Mononuclear cell (primary cell): ENCODE data around the gene PRRT1B. TPM values are rescaled to one million over a fixed set of nuclear protein-coding genes. Genes with fewer than 3 reads are reported as not detected.

Experiments used
- H3K27me3 ChIP-seq: 2 replicates; pipeline ENCODE4 v1.6.0; 2011; ENCODE audit warnings: low read length, control low read depth; ENCODE audit not compliant: insufficient read depth
- H3K4me1 ChIP-seq: 2 replicates; pipeline ENCODE4 v1.5.1; 2011; ENCODE audit warnings: mild to moderate bottlenecking, low read length, control low read depth; ENCODE audit not compliant: insufficient read depth
- H3K4me3 ChIP-seq: 2 replicates; pipeline ENCODE4 v1.5.1; 2011; ENCODE audit warnings: mild to moderate bottlenecking, low read length, moderate library complexity
- H3K9me3 ChIP-seq: 2 replicates; pipeline ENCODE4 v1.5.1; 2011; ENCODE audit warnings: low read depth, mild to moderate bottlenecking, control low read depth, low read length
- total RNA-seq: library from RNA; depleted of rRNA; stranded (reverse); fragments of >200 nt; gene quantifications from one replicate; pipeline ENCODE4 v1.2.3, GENCODE V29; 2012

Gene PRRT1B
- total RNA-seq, 1 donor: not detected

DNA sequence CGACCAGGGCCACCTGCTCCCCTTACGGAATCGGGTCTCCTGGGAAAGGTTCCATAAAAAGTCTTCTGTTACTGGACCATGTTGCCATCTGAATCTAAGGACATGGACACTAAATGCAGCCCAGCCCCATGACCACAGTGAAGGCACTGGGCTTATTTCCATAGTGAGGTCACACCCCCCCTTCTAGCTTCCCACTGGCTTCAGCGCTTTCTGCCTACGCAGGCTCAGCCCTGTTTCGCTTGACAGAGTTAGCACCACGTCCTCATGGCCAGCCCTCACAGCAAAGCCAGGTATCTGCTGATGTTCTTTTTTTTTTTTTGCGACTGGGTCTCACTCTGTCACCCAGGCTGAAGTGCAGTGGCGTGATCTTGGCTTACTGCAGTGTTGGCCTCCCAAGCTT is 28.4 kb upstream of the PRRT1B start:
- Histone ChIP-seq H3K4me1 (no peaks in the 10 kb centered on the region), H3K4me3 (no peak overlapping the region), H3K9me3 (peaks cover 11% of the 10 kb centered on the region), H3K27me3 (no peaks in the 10 kb centered on the region)

DNA sequence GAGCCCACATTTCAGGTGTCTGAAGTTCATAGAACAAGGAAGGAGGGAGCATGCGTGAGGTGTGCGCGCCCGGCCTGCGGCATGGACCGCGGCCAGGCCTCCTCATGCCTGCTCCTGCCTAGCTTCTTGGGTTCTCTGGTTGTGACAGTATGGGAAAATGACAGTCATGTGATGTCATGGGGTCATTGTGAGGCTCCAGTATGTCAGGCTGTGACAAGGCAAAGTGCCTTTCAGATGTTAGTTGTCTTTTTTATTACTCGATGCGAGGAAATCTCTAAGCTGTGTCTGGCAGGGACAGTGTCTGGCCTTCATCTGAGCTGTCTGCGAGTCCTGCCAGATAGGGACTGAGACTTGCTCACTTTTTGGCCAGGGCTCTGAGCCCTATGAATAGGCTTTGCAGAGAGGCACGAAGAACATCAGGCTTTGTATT is 27.5 kb upstream of the PRRT1B start:
- Histone ChIP-seq H3K9me3 (peaks cover 11% of the 10 kb centered on the region), H3K4me3 (no peak overlapping the region), H3K27me3 (no peaks in the 10 kb centered on the region), H3K4me1 (no peaks in the 10 kb centered on the region)

DNA sequence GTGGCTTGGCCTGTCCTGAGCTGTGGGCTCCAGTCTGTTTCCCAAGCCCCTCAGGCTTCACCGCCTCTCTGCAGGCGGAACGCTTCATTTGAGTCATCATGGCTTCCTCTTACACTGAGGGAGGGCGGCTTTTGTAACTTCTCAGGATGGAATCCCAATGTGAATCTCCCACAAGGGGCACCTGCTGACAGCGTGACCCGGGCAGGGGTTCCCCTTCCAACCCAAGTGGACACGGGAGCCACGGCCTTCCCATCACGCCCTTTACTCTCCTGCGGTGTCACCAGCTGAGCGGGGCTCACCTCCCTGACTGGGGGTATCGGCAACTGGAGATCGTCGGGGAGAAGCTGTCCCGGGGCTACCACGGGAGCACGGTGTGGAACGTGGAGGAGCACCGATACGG is 26.8 kb upstream of the PRRT1B start:
- Histone ChIP-seq H3K27me3 (no peaks in the 10 kb centered on the region), H3K9me3 (peaks cover 11% of the 10 kb centered on the region), H3K4me3 (no peak overlapping the region), H3K4me1 (no peaks in the 10 kb centered on the region)

DNA sequence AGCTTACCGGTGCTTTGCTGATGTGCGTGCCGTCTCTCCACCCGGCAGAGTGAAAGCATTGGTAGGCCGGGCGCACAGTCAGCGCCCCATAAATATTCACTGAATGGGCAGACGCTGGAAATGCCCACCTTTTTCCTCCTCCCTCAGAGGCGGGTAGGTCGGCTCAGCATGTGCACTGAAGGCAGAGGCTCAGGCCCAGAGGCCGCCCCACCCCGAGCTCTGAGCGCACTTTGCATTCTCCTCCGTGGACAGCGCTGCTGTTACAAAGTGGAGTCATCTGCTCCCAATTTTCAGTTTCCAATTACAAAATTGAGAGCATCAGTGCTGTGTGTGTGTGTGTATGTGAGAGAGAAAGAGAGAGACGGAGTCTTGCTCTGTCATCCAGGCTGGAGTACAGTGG is 24.8 kb upstream of the PRRT1B start:
- Histone ChIP-seq H3K9me3 (peaks cover 8% of the 10 kb centered on the region), H3K27me3 (no peaks in the 10 kb centered on the region), H3K4me3 (no peak overlapping the region), H3K4me1 (no peaks in the 10 kb centered on the region)

DNA sequence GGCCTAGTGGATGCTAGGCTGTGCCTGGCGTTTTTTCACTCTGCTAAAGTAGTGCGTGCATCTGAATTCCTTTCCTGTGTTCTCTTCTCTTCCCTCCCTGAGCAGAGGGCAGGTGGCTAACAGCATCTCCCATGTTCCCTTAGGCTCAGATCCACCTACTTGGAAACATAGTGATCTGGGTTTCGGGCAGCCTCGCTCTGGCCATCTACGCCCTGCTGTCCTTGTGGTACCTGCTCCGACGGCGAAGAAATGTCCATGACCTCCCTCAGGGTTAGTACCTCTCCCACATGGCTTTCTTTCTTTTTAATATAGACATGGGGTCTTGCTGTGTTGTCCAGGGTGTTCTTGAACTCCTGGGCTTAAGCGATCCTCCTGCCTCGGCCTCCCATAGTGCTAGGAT is 24.1 kb upstream of the PRRT1B start:
- H3K9me3 ChIP-seq: peaks cover 1% of the 10 kb centered on the region
- H3K4me1 ChIP-seq: no peaks in the 10 kb centered on the region
- no peaks in the 10 kb centered on the region for H3K27me3 ChIP-seq
- H3K4me3 ChIP-seq: no peak overlapping the region

- H3K4me1 ChIP-seq: no peaks in the 10 kb centered on the region
- H3K27me3 ChIP-seq: no peaks in the 10 kb centered on the region
- H3K4me3 ChIP-seq: no peak overlapping the region
- H3K9me3 ChIP-seq: no peaks in the 10 kb centered on the region
Measured at GRCh38 chr9:131521822-131522221, 23.5 kb upstream of the PRRT1B start.

GRCh38 chr9:131522257-131523085 is 22.9 kb upstream of the PRRT1B start:
- H3K4me3 ChIP-seq: no peak overlapping the region
- no peaks in the 10 kb centered on the region for H3K4me1 ChIP-seq
- no peaks in the 10 kb centered on the region for H3K27me3 ChIP-seq
- no peaks in the 10 kb centered on the region for H3K9me3 ChIP-seq

GRCh38 chr9:131523086-131523388 is 22.3 kb upstream of the PRRT1B start:
- H3K27me3 ChIP-seq: no peaks in the 10 kb centered on the region
- no peaks in the 10 kb centered on the region for H3K4me1 ChIP-seq
- no peak overlapping the region for H3K4me3 ChIP-seq
- H3K9me3 ChIP-seq: no peaks in the 10 kb centered on the region

DNA sequence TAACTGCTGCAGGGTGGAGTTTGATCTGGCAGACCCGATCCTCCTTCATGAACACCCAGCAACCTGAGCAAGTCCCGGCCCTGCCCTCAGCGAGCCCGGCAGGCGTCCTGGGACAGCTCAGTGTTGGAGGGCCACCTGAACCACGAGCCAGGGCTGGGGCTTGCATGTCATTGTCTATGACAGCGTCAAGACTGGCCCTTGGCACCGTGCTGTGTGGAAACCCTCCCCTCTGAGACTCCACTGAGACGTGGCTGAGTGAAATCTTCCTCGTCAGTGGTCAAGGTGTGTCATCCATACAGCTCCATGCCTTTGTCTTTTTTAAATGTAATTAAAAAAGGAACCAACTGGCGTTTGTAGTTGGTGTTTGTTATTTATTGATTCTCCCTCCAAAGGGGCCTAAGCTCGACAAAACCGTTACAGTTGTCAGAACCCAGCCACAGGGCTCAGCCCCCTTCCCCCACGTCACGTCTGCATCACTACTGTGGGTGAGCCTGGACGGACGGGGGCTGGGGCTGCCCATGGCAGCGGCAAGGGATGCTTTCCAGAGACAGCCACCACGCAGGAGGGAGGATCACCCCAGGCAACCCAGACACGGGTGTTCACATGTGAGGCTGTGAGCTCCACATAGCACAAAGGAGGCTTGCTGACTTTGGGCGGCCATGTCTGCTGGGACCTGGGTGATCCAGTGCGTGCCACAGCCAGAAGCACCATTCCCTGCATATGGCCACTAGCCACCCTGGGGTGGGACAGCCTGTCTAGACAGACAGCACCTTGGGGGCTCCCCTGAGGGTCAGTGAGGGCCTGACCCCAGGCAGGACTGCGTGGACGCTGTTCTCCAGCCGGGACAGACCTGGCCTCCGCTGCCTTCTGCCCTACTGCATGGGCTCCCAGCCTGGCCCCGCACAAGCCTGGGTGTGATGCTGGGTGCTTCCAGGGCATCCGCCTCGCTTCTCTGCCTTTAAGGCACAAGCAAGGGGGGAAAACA is 21.6 kb upstream of the PRRT1B start:
- H3K4me1 ChIP-seq: no peaks in the 10 kb centered on the region
- H3K4me3 ChIP-seq: no peak overlapping the region
- H3K9me3 ChIP-seq: no peaks in the 10 kb centered on the region
- no peaks in the 10 kb centered on the region for H3K27me3 ChIP-seq

DNA sequence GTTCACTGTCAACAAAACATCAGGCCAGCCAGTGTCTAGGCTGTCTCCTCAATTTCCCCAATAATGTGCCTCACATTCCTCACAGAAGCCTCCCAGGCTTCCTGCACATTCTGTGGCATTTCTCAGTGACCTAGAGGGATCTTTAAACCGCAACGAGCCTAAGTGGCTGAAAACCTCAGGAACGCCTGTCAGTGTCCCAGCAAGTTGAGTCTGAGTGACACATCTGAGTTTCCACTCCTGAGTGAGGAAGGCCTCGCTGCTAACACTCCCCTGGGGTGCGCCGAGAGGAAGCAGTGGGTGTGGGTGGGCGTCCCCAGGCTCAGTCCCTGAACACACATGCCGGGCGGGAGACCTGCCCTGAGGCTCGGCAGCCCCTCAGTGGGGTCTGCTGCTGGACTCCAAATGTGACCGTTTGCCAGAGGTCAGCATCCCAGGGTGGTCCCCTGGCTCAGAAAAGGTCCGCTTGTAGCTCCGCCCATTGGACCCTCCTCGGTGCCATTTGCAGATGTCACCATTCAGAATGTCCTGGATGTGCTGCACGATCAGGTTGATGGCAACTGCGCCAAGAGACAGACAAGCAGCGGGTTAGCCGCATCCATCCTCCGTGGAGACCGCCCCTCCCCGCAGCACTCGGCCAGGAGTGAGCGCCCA is 20.5 kb upstream of the PRRT1B start:
- H3K4me3 ChIP-seq: no peak overlapping the region
- H3K4me1 ChIP-seq: peaks cover 2% of the 10 kb centered on the region
- H3K27me3 ChIP-seq: no peaks in the 10 kb centered on the region
- H3K9me3 ChIP-seq: no peaks in the 10 kb centered on the region

DNA sequence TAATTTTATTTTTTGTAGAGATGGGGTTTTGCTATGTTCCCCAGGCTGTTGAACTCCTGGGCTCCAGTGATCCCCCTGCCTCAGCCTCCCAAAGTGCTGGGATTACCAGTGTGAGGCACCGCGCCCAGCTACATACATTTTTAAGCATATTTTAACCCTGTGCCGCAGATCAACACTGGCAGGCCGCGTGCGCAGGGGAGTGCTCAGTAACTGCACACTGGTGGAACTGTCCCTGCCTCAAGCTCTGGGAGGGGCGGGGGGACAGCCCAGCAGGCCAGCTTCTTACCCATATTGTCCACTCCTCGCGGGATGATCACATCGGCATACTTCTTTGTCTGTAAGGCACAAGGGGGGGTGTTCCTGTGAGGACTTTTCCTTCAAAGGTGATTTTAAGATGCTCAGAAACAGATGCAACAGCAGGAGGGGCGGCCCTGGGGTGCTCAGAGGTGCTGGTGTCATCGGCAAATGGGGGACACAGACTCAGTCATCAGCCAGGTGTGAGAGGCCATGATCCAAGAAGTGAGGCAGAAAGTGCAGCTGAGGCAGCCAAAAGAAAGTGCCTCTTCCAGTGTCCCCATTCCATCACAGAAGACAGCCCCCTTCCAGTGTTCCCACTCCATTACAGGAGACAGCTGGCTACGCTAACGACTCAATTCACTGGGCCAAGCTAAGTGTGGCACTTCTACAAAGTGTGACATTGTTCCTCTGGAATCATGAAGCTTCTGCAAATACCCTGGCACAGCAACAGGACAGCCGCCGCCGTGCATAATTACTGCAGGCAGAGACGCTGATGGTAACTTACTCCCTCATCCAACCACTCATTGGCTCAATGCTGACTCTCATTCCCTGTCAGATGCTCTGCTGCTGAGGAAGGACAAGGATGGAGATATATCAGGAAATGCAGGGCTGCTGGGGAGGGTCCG is 19.4 kb upstream of the PRRT1B start:
- Histone ChIP-seq H3K9me3 (no peaks in the 10 kb centered on the region), H3K4me3 (no peak overlapping the region), H3K27me3 (no peaks in the 10 kb centered on the region), H3K4me1 (peaks cover 11% of the 10 kb centered on the region)

DNA sequence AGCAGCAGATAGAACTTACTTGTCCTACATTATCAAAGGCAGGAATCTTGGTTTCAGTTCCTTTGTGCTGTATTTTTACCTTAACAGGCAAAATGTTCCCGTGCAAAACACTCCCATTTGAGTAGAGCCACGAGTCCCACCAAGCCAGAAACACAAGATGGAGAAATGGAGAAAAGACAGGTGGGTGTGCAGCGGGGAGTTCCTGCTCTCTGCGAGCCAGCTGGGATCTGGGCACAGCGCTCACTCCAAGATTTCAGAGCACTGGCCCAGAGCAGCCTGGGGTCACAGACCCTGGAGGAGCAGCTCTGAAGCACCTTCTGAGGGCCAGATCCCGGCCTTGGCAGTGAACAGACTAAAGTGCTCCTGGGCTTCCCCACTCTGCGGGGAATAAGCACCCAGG is 17.1 kb upstream of the PRRT1B start:
- no peaks in the 10 kb centered on the region for H3K9me3 ChIP-seq
- H3K27me3 ChIP-seq: no peaks in the 10 kb centered on the region
- peaks cover 15% of the 10 kb centered on the region for H3K4me1 ChIP-seq
- no peak overlapping the region for H3K4me3 ChIP-seq

GRCh38 chr9:131528886-131529505 is 16.3 kb upstream of the PRRT1B start:
- no peak overlapping the region for H3K4me3 ChIP-seq
- H3K4me1 ChIP-seq: peaks cover 15% of the 10 kb centered on the region
- H3K27me3 ChIP-seq: no peaks in the 10 kb centered on the region
- H3K9me3 ChIP-seq: no peaks in the 10 kb centered on the region
